AG08395 (cell line): ENCODE measurements around the gene GLCE.
"Not testable (repeated sequence)": the region's sequence is repeated elsewhere in the genome, so short reads cannot be mapped to it uniquely, and the experiment has no call there.

Experiments
- DNase-seq: peaks from one replicate; pipeline ENCODE4 v3.0.0; 2012; ENCODE audit warnings: mixed read lengths, low spot score

The GLCE gene

DNA sequence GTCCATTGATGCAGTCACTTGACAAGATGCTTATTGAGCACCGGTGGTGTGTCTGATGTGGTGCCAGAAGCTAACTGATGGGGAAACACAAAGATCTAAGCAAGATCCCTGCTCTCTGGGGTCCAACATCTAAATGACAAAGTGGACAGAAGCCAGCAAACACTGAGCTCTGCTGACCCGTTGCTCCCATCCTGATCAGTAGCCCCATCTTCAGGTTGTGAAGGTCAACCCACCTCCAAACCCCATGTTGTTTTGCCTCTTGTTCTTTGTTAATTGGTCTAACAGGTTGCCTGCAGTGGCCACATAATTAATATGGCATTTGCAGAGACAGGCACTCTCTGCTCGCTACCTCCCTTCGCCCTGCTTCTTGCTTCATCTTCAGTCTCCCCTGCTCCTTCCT lies 21.5 kb upstream of the GLCE start:
- DNase-seq: no peak

DNA sequence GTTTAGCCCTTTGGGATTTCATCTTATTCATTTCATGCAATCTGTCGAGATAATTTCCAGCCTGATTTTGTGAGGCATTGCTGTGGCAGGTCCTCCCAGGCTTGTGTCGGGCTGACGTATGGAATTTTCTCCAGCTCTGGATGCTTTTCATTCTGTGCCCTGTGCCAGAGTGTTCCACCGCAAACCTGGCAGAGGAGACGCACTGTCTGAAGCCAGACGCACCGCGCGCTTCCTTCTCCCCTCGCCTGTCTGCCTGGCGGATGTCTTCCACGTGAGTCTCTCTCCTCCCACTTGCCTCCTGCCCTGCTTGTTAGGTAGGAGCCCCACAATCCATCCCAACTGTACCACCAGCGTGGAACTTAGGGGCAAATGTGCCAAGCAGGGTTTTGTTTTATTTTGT lies 20.1 kb upstream of the GLCE start:
- no peak for DNase-seq

DNA sequence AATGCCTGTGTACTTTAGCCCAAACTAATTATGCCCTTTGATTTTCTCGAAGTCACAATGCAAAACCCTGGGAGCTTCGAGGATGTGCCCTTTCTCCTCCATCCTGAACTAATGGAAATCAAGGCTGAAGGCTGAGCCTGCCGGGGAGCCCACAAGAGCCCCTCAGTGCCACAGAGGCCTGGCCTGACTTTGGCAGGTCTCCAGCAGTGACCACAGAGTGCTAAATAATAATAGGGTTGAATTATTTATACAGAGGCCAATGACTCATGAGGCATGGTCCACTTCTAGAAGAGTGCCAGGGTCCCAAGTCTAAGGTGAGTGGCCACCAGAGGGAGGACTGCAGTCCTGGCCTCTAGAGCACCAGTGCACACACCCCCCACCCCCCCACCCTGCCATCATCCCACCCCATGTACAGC lies 19.1 kb upstream of the GLCE start:
- no peak for DNase-seq

DNA sequence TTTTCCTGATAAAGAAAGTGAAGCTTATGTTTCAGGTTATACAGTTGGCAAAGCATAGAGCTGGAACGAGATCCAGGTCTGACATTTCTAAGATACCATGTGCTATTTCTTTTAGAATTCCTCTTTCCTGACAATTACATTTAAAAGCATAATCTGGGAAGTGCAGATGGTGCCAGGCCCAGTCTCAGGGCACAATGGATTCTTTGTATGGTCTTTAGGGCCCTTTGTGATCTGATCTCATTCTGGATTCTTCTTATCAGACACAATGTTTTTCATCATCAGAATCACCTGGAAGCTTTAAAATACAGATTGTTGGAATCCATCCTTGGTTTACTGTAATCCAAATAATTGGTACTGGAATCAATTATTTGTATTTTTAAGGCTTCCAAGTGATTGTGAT lies 18.6 kb upstream of the GLCE start:
- no peak for DNase-seq

DNA sequence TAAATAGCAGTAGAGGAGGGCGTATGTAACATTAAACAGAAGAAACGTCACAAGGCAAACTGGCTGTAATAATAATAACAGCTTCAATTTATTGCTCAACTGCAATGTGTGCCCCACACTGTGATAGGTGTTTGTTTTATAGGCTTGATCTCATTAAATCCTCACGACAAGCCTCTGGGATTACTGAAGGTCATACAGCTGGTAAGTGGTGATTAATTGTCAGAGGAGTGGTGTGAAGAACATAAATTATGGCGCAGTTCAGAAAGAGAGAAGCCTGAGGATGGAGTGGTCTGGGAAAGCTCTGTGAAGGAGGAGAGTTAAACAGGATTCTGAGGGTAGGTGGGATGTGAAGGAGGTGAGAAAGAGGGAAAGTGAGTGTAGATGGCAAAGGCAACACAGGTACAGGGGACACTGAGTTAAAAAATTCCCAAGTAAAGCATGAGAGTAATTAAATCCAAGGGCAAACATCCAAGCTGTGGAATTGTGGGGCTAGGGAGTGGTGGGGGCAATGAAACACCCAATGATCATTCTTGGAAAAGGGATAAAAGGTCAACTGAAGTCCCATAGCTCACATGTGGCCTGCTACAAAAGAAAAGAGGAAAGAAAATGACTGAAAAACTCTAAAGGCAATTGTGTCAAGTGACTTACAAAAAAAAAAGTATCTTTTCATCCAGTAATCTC lies 16.5 kb upstream of the GLCE start:
- no peak for DNase-seq

DNA sequence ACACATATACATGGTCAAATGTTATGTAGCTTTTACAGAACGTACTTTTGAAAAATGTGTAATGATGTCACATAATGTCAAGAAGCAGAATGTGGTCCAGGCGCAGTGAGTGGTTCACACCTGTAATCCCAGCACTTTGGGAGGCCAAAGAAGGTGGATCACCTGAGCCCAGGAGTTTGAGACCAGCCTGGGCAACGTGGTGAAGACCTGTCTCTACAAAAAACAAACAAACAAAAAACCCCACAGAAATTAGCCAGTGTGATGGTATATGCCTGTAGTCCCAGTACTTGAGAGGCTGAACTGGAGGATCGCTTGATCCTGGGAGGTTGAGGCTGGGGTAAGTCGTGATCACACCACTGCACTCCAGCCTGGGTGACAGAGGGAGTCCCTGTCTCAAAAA lies 15.9 kb upstream of the GLCE start:
- DNase-seq: no peak

DNA sequence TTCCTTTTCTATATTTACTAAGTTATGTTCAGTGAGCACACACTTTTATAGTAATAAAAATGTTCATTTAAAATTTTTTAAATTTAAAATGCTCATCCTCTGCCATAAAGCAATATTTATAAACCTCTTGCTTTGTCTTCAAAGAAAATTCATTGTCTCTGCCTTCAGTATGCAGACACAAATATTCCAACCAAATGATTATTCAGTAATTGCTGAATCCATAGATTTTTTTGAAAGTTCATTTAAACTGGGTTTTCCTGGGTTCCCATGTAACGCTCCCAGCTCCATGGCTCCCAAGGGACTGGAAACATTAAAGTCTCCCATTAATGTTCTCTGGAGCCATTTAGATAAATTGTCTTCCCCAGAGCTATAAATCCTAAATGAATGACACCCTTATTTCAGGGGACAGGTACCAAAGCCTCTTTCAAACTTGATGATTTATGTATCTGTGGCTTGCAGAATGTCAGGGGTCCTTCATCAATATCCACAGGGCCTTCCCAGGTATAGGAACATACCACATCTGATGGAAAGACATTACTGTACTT lies 15.2 kb upstream of the GLCE start:
- DNase-seq: no peak

DNA sequence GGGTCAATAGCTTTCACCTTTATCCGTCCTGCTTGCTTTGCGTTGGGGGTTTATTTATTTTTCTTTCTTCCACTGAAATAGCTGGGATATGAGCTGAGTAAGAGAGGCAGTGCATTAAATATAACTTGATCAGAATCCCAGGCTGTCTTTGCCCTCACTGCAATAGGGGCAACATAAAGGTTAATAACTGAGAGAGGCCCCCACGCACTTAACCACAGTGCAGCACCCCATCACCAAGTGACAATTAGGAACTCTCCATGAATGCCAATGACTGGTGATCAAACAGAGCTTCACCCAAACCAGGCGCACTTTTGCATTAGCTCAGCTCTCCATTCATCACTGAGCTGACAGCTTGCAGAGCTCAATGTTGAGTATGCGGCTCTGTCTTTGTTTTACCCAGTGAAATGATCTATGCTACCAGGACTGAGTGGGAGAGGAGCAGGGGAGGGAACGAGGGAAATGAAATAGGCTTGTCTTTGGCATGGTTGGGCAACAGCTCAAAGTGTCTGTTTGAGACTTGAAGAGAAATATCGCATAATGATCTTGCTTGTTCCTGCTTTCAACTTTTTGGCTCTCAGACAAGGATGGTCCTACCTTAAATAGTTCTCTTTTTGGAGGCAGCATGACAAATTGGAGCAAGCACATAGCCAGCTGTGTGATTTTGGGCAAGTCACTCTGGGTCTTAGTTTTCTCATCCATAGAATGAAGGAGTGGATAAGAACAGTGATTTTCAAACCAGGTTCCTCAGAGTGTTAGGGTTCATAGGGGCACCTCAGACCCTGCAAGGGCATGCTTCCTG lies 14.5 kb upstream of the GLCE start:
- DNase-seq: no peak

DNA sequence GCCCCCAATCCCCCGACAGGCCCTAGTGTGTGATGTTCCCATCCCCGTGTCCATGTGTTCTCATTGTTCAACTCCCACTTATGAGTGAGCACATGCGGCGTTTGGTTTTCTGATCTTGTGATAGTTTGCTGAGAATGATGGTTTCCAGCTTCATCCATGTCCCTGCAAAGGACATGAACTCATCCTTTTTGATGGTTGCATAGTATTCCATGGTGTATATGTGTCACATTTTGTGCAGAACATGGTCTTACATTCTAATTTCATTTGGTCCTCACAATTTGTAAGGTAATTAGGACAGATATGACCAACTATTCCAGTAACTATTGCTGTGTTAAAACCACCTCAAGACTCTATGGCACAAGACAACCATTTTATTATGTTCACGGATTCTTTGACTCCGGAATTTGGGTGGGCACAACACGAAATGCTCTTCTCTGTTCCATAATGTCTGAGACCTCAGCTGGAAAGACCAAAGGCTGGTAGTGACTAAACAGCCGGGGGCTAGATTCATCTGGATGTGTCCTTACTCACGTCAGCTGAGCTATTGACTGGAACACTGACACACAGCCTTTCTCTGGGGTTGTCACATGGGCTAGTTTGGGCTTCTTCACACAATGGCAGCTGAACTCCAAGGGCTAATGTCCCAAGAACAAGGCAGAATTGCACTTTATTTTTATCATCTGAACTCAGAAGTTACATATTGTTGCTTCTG lies 13.6 kb upstream of the GLCE start:
- no peak for DNase-seq

DNA sequence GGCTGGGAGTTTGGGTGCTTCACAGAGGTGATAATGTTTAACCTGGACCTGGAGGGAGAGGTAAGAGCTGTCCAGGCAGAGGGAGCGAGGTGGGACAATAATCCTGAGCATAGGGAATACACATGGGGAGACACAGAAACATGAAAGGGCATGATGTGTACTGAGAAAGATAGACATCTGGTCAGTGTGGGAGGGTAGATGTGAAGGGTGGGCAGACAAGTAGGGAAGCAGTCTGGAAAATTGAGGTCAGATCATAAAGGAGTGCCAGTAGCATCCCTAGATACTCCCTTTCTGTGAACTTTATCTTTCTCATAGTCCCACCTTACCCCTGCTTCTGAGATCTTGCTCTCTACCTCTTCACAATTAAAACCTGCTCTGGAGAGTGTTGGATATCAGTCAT lies 12.0 kb upstream of the GLCE start:
- DNase-seq: no peak

DNA sequence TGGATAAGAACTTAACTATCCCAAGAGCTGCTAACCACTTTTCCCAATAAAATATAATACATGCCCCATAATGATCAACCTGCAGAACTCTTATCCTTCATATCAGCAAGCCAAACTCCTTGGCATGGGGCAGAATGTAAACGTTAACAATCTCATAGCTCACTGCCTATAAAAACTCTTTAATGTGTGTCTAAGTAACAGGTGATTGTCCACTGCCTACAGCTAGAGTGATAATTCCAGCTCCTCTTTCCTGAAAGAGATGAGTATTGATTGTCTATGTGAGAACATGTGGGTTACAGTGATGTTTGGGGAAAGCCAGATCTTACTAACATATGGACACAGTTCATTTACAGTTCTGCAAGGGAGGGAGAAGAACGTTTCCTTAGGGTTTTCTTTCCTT lies 11.3 kb upstream of the GLCE start:
- no peak for DNase-seq

DNA sequence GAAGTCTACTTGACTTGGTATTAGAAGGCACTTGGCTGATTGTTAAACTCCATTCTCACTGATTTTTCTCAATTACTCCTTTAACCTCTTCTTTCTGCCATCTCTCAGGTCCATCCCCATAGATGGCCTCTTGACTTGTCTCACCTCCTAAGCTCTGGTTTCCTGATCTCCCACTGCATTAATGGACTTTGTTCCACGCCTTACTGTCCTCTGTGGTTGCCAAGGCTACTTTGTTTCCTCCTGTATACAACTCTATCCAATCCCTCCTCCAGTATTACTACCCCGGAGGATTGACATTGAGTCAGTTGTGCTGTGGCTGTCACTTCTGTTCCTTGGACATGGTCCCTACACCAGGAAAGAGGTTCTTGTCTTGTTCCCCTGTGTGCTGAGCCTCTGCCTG lies 10.6 kb upstream of the GLCE start:
- DNase-seq: no peak

DNA sequence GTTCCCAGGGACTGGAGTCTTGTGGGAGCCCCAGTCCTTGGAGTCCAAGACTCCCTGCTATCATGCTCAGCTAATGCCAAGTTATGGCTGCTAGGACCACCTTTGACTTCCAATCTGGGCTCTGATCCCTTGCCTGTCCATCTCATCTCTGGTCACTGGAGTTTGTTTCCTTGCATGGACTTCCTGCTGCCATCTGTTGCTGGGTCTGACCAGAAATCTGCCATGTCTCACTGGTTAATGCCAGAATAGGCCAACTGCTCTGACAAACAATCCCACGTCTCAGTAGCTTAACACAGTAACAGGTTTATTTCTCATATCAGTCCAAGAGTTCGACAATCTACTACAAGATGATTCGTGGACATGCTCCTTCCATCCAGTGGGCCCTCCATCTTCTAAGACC lies 10.1 kb upstream of the GLCE start:
- DNase-seq: no peak

DNA sequence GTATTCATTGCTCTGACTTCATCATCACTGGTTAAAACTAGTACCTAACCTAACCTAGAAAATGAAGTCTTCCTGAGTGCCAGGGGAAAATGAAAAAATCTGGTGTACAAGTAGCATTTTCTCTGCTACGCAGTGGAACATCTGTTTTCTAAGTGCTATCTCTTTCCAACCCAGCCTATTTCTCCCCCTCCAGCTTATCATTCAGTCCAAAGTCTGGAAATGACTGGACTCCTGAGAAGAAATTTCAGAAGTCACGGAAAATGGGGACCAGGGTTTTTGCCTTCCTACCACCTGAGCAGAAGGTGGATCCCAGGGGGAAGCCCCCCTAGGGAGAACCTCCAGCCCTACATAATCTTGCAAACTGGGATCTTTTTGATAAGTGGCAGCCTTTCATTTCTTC lies 9.6 kb upstream of the GLCE start:
- no peak for DNase-seq

DNA sequence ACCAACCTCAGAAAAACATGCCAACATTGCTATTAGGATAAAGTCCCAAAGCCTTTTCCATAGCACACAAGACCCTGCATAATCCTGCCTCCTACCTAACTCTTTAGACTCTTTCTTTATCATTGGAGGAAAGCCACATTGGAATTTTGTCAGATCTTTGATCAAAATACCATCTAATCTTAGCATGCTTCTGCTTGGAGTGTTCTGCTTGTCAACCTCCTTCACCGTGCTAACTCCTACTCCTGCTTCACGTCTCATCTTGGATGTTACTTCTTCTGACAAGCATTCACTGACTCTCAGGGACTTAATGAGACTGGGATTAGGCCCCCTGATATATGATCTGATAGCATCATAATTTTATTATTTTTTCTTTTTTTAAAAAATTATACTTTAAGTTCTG lies 7.4 kb upstream of the GLCE start:
- DNase-seq: no peak

DNA sequence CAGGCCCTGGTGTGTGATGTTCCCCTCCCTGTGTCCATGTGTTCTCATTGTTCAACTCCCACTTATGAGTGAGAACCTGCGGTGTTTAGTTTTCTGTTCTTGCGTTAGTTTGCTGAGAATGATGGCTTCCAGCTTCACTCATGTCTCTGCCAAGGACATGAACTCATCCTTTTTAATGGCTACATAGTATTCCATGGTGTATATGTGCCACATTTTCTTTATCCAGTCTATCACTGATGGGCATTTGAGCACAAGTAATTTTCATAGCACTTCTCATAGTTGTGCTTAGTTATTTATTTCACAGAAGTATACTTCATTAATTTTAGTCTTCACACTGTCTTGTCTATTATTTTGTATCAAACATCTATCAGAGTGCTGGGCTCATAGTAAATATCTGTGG lies 6.8 kb upstream of the GLCE start:
- not testable (repeated sequence) for DNase-seq

DNA sequence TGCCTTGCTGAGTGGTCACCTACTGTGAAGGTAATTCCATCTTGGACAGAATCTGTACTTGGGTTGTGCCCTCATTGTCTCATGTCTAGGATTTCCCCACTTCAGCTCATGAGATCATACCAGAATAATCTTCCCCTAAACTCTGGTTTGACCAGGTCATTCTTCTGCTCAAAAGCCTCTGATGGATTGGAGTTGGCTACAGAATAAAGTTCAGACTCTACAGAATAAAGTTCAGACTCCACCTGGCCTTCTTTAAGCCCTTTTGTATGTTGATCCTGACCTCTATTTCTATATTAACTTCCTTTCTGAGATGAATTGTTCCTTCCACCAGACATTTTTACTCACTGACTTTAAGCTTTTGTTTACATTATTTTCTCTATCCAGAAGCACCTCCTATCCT lies 6.4 kb upstream of the GLCE start:
- no peak for DNase-seq

DNA sequence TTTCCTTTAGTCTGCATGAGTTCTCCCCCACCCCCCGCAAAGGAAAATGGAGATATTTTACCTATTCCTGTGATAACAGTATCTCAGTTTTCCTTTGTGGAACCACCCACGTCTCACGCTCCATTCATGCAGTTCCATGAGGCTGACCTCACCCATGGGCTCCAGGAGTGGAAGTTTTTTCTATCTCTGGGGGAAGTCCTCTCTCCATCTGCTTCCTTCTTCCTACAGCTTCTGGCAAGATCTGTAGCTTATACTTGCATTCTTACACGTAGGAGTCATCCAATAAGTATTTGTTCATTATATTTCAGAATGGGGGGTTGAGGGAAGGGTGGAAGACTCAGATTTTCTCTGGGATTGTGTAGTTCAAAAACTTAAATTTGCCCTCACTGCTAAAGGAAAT lies 5.8 kb upstream of the GLCE start:
- peak; percentile 64 for DNase-seq

DNA sequence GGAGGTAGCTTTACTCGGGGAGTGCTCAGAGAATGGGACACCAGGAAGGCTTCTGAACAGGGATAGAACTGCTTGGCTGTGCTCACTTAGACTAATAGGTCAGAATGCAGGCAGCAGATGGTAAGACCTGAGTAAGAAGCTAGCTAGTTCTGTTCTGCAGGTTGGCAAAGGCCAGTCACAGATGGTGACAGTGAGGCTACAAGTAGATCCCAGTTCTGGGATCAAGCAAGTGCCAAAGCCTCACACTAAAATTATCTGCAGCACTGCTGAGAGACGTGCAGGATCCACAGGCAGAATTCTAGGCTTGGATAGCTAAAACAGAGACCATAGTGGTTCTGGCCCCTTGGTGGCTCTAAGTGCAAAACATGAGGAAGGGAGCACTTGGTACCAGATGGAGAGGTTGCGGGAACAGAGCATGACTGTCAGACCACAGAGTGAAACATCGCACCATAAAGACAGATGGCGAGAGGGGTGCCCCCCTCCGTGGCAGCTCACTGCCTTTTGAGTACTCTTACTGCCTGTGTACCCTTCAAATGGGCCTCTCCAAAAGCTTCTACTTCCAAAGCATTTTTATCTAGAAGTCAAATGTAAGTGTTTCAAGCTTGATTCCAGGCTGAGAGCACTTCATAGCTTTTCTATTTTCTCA lies 3.6 kb upstream of the GLCE start:
- no peak for DNase-seq

DNA sequence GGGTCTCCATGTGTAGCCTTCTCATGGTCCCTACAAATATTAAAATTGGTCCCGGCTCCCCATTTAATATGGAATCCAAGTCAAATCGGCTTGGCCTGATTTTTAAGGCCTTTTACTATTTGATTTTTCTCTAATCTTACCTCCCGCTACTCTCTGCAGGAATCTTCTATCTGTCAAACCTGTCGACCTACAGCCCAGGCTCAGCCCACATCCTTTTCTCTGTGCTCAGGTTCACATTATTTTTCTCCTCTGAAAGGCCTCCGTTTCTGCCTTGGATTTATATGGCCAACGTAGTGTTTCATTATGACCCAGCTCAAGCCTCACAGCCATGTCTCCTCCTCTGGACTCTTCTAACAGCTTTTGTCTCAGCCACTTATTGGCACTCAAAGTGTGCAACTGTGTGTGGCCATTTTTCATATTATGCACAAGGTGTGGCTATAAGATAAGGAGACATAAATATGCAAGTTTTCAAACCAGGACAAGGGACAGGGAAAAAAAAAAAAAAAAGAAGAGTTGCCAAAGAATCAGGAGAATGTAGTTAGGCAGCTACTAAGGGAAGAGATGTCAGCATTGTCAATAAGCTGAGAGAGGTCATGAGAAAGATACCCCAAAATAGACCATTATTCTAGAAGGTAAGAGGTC lies 2.1 kb upstream of the GLCE start:
- no peak for DNase-seq

DNA sequence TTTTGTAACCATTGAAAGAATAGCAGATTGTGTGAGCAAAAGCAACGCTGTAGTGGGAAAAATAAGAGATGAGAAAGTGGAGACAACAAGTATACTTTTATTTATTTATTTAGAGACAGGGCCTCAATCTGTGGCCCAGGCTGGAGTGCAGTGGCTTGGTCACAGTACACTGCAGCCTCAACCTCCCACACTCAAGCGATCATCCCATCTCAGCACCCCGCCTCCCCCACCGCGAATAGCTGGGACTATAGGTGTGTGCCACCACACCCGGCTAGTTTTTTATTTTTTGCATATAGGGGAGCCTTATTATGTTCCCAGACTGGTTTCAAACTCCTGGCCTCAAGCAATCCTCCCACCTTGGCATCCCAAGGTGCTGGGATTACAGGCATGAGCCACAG lies 1.6 kb upstream of the GLCE start:
- DNase-seq: no peak

DNA sequence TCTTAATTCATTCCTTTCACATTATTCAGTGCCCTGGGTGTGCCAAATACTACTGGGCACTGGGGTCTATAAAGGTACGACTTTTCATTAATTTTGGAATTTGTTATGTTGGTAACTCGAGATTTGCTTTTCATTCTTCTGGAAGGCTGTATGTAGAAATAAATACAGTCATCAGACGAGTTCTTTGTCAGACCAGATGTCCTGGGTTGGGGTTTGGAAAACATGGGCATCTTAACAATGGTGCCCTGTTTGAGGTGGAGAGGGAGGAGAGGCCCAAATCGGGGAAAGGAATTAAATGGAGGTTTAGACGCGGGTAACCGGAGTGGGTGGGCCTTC lies 662 bp upstream of the GLCE start:
- no peak for DNase-seq
